ENCODE measurements around the gene MOGAT1. TPM values are rescaled to one million over a fixed set of nuclear protein-coding genes. Genes with fewer than 3 reads are reported as not detected.

Gene MOGAT1
- total and polyA plus RNA-seq, 9 of the 15 experiments (the other 6 are each of a cell fraction or from before 2014, with no cell fraction given), result not detected

GRCh38 chr2:222738809-222739208 lies 67.4 kb downstream of the MOGAT1 start (continued):
- TF ChIP-seq ETV1 (tag; conservative IDR thresholded peaks at IDR 0.05; ENCODE audit: low read depth) (peak; percentile 59; the same call in 1 of the 2 replicates), HNRNPLL (IDR thresholded peaks at IDR 0.05; ENCODE audit: low read depth, low read length, poor library complexity, severe bottlenecking) (no peak), ZBTB9 (CRISPR knock-in tag; IDR thresholded peaks at IDR 0.05) (no peak), XRCC5 (IDR thresholded peaks at IDR 0.05; ENCODE audit: low read depth, low read length) (no peak), MED1 (CRISPR knock-in tag; IDR thresholded peaks at IDR 0.05; ENCODE audit: borderline replicate concordance) (no peak), HSF4 (CRISPR knock-in tag; IDR thresholded peaks at IDR 0.05; ENCODE audit: borderline replicate concordance) (no peak), SMAD3 (CRISPR knock-in tag; conservative IDR thresholded peaks at IDR 0.05) (no peak), JUND (IDR thresholded peaks at IDR 0.05; ENCODE audit: borderline replicate concordance, low read depth, low read length) (peak; percentile 64), JUND (tag; IDR thresholded peaks at IDR 0.05; ENCODE audit: borderline replicate concordance, low read depth, low read length) (no peak; the same call in 2 of the 3 replicates), ZNF75A (CRISPR knock-in tag; IDR thresholded peaks at IDR 0.05) (no peak), ZNF780A (CRISPR knock-in tag; IDR thresholded peaks at IDR 0.05) (no peak), ZKSCAN3 (CRISPR knock-in tag; IDR thresholded peaks at IDR 0.05) (no peak), ATF3 (IDR thresholded peaks at IDR 0.05) (peak; percentile 74), ATF3 (CRISPR knock-in tag; conservative IDR thresholded peaks at IDR 0.05) (no peak), CBFA2T3 (IDR thresholded peaks at IDR 0.05) (peak; percentile 43; the same call in 1 of the 2 replicates), ATF2 (CRISPR knock-in tag; IDR thresholded peaks at IDR 0.05) (no peak), ZKSCAN1 (IDR thresholded peaks at IDR 0.05; ENCODE audit: low read depth, low read length) (no peak), MTA2 (IDR thresholded peaks at IDR 0.05; ENCODE audit: low read depth) (no peak), ETV6 (IDR thresholded peaks at IDR 0.05; ENCODE audit: borderline replicate concordance in 1 of 2, low read depth in 2 of 2, low read length in 1 of 2) (no peak), ETV6 (CRISPR knock-in tag; IDR thresholded peaks at IDR 0.05; ENCODE audit: borderline replicate concordance) (no peak), PBX2 (CRISPR knock-in tag; IDR thresholded peaks at IDR 0.05; ENCODE audit: low read depth) (no peak), PBX2 (tag; conservative IDR thresholded peaks at IDR 0.05; ENCODE audit: low read depth) (no peak), HBP1 (CRISPR knock-in tag; IDR thresholded peaks at IDR 0.05) (no peak)
